Measurements from ENCODE around the gene DNAJC16. TPM values are rescaled to one million over a fixed set of nuclear protein-coding genes. Genes with fewer than 3 reads are reported as not detected.
"Not testable (repeated sequence)": the region's sequence is repeated elsewhere in the genome, so short reads cannot be mapped to it uniquely, and the experiment has no call there.

Gene DNAJC16
- total and polyA plus RNA-seq, 3 donors from 2014 or later, result 19.9 to 32.1 (median 24.3) TPM

DNA sequence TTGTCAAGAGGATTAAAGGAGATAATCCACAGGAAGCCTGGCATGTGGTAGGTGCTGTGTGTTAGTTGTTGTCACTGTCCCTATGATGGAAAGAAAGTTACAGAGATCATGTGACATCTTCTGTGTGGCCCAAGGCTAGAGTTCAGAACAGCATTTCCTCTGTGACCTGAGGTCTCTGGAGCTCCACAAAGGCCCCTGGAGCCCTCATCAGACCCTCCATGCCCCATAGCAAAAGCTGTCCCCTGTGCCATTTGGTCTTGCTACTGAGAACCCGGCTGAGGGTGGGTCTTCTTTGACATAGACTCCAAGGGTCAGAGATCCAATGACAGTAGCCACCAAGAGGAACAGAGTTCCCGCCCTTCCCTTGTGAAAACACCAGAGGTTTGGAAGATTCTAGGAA lies 42.7 kb upstream of the DNAJC16 start:
- TF ChIP-seq, protein P1, sequence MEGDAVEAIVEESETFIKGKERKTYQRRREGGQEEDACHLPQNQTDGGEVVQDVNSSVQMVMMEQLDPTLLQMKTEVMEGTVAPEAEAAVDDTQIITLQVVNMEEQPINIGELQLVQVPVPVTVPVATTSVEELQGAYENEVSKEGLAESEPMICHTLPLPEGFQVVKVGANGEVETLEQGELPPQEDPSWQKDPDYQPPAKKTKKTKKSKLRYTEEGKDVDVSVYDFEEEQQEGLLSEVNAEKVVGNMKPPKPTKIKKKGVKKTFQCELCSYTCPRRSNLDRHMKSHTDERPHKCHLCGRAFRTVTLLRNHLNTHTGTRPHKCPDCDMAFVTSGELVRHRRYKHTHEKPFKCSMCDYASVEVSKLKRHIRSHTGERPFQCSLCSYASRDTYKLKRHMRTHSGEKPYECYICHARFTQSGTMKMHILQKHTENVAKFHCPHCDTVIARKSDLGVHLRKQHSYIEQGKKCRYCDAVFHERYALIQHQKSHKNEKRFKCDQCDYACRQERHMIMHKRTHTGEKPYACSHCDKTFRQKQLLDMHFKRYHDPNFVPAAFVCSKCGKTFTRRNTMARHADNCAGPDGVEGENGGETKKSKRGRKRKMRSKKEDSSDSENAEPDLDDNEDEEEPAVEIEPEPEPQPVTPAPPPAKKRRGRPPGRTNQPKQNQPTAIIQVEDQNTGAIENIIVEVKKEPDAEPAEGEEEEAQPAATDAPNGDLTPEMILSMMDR (IDR thresholded peaks at IDR 0.05), result no peak
- TF ChIP-seq POLR2A (IDR thresholded peaks at IDR 0.05), result no peak
- Histone ChIP-seq H3K9me3 (no peaks in the 10 kb centered on the region), H3K4me3 (no peak overlapping the region), H3K27ac (no peak overlapping the region), H3K4me1 (no peaks in the 10 kb centered on the region), H3K36me3 (ENCODE audit: low read depth, missing control alignments) (no peaks in the 10 kb centered on the region), H3K27me3 (no peaks in the 10 kb centered on the region)
- no peak for DNase-seq
- WGBS, 2 donors, result 91 to 95% methylated on average over 2 of the region's 2 CpGs
- intact Hi-C loops (cut with DNase I; ENCODE audit: low total_unique reads), result no loop called here

DNA sequence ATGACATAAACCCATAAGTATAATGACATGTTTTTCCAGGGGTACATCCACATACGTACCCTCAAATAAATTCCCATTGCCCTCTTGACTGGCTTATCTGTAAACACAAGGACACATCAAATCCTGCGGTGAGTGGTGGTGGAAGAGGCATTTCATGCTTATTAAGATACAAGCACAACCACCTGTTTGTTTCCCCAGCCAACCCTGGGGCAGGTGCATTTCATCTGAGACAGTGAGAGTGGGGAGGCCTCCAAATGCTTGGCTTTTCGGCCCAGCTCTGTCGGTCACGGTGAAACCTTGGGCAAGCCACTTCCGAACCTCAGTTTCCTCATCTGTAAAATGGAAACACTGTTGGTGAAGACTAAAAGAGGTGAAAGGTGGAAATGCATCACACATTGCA lies 42.2 kb upstream of the DNAJC16 start:
- H3K9me3 ChIP-seq; H3K27ac ChIP-seq; DNase-seq; H3K4me1 ChIP-seq; H3K36me3 ChIP-seq (ENCODE audit: low read depth, missing control alignments); H3K27me3 ChIP-seq; H3K4me3 ChIP-seq; intact Hi-C loops (cut with DNase I; ENCODE audit: low total_unique reads): not testable (repeated sequence)
- WGBS, 2 donors, result 87 to 97% methylated on average over 6 of the region's 6 CpGs

DNA sequence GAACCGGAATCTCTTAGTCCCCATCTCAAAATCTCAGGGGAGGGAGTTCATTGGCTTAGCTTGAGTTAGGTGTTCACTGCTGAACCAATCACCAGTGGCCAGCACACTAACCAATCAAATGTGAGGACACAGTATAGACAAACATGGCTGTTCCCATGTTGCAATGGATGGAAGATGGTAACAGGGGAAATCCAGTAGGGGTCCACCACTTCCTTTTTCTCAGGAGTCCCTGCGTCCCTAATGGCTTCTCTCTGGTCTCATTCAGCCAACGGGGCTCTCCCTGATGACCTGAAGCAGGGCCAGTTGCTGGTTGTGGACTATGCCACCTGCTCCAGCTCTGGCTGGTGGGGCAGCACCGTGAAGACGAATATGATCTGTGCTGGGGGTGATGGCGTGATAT lies 41.0 kb upstream of the DNAJC16 start:
- 88 to 93% methylated on average over 3 to 6 of the region's 6 CpGs for WGBS, 2 donors
- Histone ChIP-seq H3K27me3 (no peaks in the 10 kb centered on the region), H3K4me1 (no peaks in the 10 kb centered on the region), H3K4me3 (no peak overlapping the region), H3K27ac (no peak overlapping the region), H3K36me3 (ENCODE audit: low read depth, missing control alignments) (no peaks in the 10 kb centered on the region), H3K9me3 (no peaks in the 10 kb centered on the region)
- DNase-seq, result no peak
- TF ChIP-seq POLR2A (IDR thresholded peaks at IDR 0.05), result no peak
- TF ChIP-seq, protein P1 (IDR thresholded peaks at IDR 0.05), result no peak
- intact Hi-C loops (cut with DNase I; ENCODE audit: low total_unique reads), result no loop called here

DNA sequence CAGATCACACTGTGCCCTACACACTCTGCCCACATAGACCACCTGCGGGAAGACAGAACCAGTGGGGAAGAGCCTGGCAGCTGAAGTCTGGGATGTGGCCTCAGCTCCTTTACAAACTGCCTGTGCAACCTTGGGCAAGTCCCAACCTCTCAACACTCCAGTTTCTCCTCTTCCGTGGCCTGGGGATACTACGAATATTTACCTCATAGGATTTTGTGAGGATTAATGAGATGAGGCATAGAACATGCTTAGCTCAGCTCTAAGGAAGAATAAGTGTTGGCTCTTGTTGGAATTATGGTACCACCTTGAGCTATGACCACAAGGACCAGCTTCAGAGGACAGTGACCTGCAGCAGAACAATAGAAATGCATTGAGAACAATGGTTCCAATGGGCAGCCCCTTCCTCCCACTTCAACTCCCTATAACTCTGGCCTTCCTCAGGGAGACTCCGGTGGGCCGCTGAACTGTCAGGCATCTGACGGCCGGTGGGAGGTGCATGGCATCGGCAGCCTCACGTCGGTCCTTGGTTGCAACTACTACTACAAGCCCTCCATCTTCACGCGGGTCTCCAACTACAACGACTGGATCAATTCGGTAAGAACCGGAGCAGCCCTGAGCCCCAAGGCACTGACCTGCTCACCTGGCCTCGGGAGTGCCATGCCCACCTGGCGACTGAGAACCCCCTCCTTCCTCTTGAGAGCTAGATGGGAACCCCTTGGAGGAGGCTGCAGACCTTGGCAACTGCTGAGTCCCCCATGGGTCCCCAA lies 39.6 kb upstream of the DNAJC16 start:
- H3K4me1 ChIP-seq; H3K27me3 ChIP-seq; H3K27ac ChIP-seq; H3K4me3 ChIP-seq; intact Hi-C loops (cut with DNase I; ENCODE audit: low total_unique reads); H3K9me3 ChIP-seq; DNase-seq; H3K36me3 ChIP-seq (ENCODE audit: low read depth, missing control alignments): not testable (repeated sequence)
- WGBS, 2 donors, result 95 to 98% methylated on average over 17 of the region's 17 CpGs

DNA sequence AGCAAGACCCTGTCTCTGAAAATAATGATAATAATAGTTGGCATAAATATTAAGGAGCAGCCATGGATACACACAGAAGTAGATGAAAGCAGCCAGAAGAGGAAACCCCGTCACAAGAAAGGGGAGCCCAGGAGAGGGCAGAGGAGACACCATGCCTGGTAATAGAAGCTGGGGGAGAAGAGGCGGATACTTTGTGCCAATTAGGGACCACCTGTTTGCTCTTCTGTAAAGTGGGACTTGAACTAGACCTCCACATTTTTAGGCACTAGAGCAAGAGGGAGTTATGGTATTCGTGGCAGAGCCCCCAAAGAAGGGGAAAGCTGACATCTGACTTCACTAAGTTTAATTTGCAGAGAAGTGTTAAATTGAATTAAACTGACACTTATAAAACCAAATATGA lies 38.3 kb upstream of the DNAJC16 start:
- H3K27ac ChIP-seq, result no peak overlapping the region
- TF ChIP-seq, protein P1 (IDR thresholded peaks at IDR 0.05), result no peak
- no peak for TF ChIP-seq POLR2A (IDR thresholded peaks at IDR 0.05)
- intact Hi-C loops (cut with DNase I; ENCODE audit: low total_unique reads), result no loop called here
- no peak overlapping the region for H3K4me3 ChIP-seq
- H3K36me3 ChIP-seq (ENCODE audit: low read depth, missing control alignments), result no peaks in the 10 kb centered on the region
- H3K4me1 ChIP-seq, result no peaks in the 10 kb centered on the region
- WGBS, 2 donors, result 93 to 95% methylated on average over 3 of the region's 3 CpGs
- DNase-seq, result no peak
- H3K9me3 ChIP-seq, result no peaks in the 10 kb centered on the region
- H3K27me3 ChIP-seq, result no peaks in the 10 kb centered on the region
